Measurements from ENCODE around the gene MAN2A1. TPM values are rescaled to one million over a fixed set of nuclear protein-coding genes. Genes with fewer than 3 reads are reported as not detected.

Gene MAN2A1
- total RNA-seq, 2 donors from 2014 or later, result 60.7 to 62.1 TPM

- TF ChIP-seq CTCF (conservative IDR thresholded peaks at IDR 0.05), result no peak
- Histone ChIP-seq H3K27me3 (ENCODE audit: control insufficient read depth, insufficient read depth, low read length, poor library complexity, severe bottlenecking) (no peaks in the 10 kb centered on the region), H3K27ac (ENCODE audit: low read depth, low read length) (no peak overlapping the region), H3K4me1 (ENCODE audit: control insufficient read depth, insufficient read depth, low read length) (peaks cover 2% of the 10 kb centered on the region), H3K9me3 (ENCODE audit: control insufficient read depth, low read length) (no peaks in the 10 kb centered on the region), H3K36me3 (ENCODE audit: control insufficient read depth, insufficient read depth, low read length) (no peaks in the 10 kb centered on the region), H3K9ac (ENCODE audit: extremely low read depth, low read length, poor library complexity, severe bottlenecking) (no peak overlapping the region), H3K4me3 (ENCODE audit: low read length) (no peak overlapping the region)
- no peak for DNase-seq
- no peak overlapping the region for H3K27ac Mint-ChIP-seq
- no peak overlapping the region for H3K4me3 Mint-ChIP-seq
- no peaks in the 10 kb centered on the region for H3K9me3 Mint-ChIP-seq
- no peaks in the 10 kb centered on the region for H3K36me3 Mint-ChIP-seq (ENCODE audit: low read depth)
- no peaks in the 10 kb centered on the region for H3K27me3 Mint-ChIP-seq (ENCODE audit: insufficient read depth)
- 90 to 100% methylated on average over 1 of the region's 1 CpG for WGBS, 2 experiments (ENCODE audit: insufficient coverage in 1 of 2, insufficient read length in 1 of 2)
- peaks cover 28% of the 10 kb centered on the region for H3K4me1 Mint-ChIP-seq
These were observed 16.4 kb downstream of the MAN2A1 start for GRCh38 chr5:109706095-109706494.

GRCh38 chr5:109707531-109707930 lies 17.8 kb downstream of the MAN2A1 start:
- no peak for TF ChIP-seq CTCF (conservative IDR thresholded peaks at IDR 0.05)
- H3K9me3 Mint-ChIP-seq, result no peaks in the 10 kb centered on the region
- H3K27me3 Mint-ChIP-seq (ENCODE audit: insufficient read depth), result no peaks in the 10 kb centered on the region
- H3K9ac ChIP-seq (ENCODE audit: extremely low read depth, low read length, poor library complexity, severe bottlenecking), result no peak overlapping the region
- no peak overlapping the region for H3K4me3 Mint-ChIP-seq
- no peaks in the 10 kb centered on the region for H3K36me3 ChIP-seq (ENCODE audit: control insufficient read depth, insufficient read depth, low read length)
- H3K4me1 Mint-ChIP-seq, result peaks cover 26% of the 10 kb centered on the region
- DNase-seq, result no peak
- no peak overlapping the region for H3K27ac Mint-ChIP-seq
- no peaks in the 10 kb centered on the region for H3K9me3 ChIP-seq (ENCODE audit: control insufficient read depth, low read length)
- no peaks in the 10 kb centered on the region for H3K36me3 Mint-ChIP-seq (ENCODE audit: low read depth)
- WGBS, 2 experiments (ENCODE audit: insufficient coverage in 1 of 2, insufficient read length in 1 of 2), result 78 to 86% methylated on average over 2 of the region's 2 CpGs
- H3K27me3 ChIP-seq (ENCODE audit: control insufficient read depth, insufficient read depth, low read length, poor library complexity, severe bottlenecking), result no peaks in the 10 kb centered on the region
- H3K27ac ChIP-seq (ENCODE audit: low read depth, low read length), result no peak overlapping the region
- peaks cover 2% of the 10 kb centered on the region for H3K4me1 ChIP-seq (ENCODE audit: control insufficient read depth, insufficient read depth, low read length)
- H3K4me3 ChIP-seq (ENCODE audit: low read length), result no peak overlapping the region

GRCh38 chr5:109708813-109709212 lies 19.1 kb downstream of the MAN2A1 start:
- Histone ChIP-seq H3K27me3 (ENCODE audit: control insufficient read depth, insufficient read depth, low read length, poor library complexity, severe bottlenecking) (no peaks in the 10 kb centered on the region), H3K4me3 (ENCODE audit: low read length) (no peak overlapping the region), H3K9me3 (ENCODE audit: control insufficient read depth, low read length) (no peaks in the 10 kb centered on the region), H3K27ac (ENCODE audit: low read depth, low read length) (no peak overlapping the region), H3K36me3 (ENCODE audit: control insufficient read depth, insufficient read depth, low read length) (no peaks in the 10 kb centered on the region), H3K4me1 (ENCODE audit: control insufficient read depth, insufficient read depth, low read length) (peaks cover 2% of the 10 kb centered on the region), H3K9ac (ENCODE audit: extremely low read depth, low read length, poor library complexity, severe bottlenecking) (no peak overlapping the region)
- no peak for TF ChIP-seq CTCF (conservative IDR thresholded peaks at IDR 0.05)
- Mint-ChIP-seq H3K27ac (no peak overlapping the region), H3K4me3 (no peak overlapping the region), H3K36me3 (ENCODE audit: low read depth) (no peaks in the 10 kb centered on the region), H3K9me3 (no peaks in the 10 kb centered on the region), H3K27me3 (ENCODE audit: insufficient read depth) (no peaks in the 10 kb centered on the region), H3K4me1 (peaks cover 26% of the 10 kb centered on the region)
- DNase-seq, result no peak
- WGBS, 2 experiments (ENCODE audit: insufficient coverage in 1 of 2, insufficient read length in 1 of 2), result 100% methylated on average over 1 to 2 of the region's 2 CpGs
